Spleen (tissue), 7 donors: ENCODE data around the gene COL4A2.

ENCODE experiments used
- POLR2AphosphoS5 ChIP-seq, 3 donors: sonication (generic); formaldehyde crosslinking; IDR thresholded peaks; one replicate each; pipeline ENCODE4 v1.5.1; 2017; ENCODE audit warnings: antibody characterized with exemption in 3 of 3
- TF ChIP-seq, protein P1 (sequence below), 11 experiments: fragments of 200-600 bp in 7 of 11; fragments of 450-650 bp in 4 of 11; sonication (generic) in 4 of 11; IDR thresholded peaks in 8 of 11; conservative IDR thresholded peaks in 3 of 11; 1 replicate in 7 of 11; 2 replicates in 4 of 11; pipeline versions ENCODE4 v1.4.0 to v1.8.0; 2016 to 2021; ENCODE audit warnings: antibody characterized with exemption in 11 of 11, inconsistent platforms in 4 of 11, mild to moderate bottlenecking in 1 of 11
- donor health status: DM: no; HTN: no; CAD: no; lungs with moderate emphysema.
- donor health status: DM: no; HTN: no; CAD: no.
- donor health status: DM: no; HTN: no; CAD: no.

DNA sequence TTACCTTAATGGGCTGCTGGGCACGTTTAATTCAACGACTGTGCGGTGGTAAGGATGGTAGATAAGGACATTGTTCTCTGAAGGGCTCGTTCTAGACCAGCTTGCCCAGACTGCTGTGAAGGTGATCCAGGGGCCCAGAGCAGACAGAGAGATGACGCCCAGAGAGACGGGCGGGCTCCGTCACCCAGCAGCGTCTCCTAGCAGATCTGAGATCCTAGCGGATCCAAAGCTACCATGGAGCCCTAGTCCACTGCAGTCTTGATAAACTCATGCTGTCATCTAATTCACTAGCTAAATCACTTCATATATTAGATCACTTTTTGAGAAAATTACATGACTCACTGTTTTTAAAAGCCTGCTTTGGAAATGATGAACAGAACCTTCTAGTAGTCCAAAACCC, 21.5 kb downstream of the COL4A2 start:
- TF ChIP-seq POLR2AphosphoS5 (IDR thresholded peaks at IDR 0.05), result no peak
- TF ChIP-seq, protein P1, sequence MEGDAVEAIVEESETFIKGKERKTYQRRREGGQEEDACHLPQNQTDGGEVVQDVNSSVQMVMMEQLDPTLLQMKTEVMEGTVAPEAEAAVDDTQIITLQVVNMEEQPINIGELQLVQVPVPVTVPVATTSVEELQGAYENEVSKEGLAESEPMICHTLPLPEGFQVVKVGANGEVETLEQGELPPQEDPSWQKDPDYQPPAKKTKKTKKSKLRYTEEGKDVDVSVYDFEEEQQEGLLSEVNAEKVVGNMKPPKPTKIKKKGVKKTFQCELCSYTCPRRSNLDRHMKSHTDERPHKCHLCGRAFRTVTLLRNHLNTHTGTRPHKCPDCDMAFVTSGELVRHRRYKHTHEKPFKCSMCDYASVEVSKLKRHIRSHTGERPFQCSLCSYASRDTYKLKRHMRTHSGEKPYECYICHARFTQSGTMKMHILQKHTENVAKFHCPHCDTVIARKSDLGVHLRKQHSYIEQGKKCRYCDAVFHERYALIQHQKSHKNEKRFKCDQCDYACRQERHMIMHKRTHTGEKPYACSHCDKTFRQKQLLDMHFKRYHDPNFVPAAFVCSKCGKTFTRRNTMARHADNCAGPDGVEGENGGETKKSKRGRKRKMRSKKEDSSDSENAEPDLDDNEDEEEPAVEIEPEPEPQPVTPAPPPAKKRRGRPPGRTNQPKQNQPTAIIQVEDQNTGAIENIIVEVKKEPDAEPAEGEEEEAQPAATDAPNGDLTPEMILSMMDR (IDR thresholded peaks at IDR 0.05 in 8 of 11, conservative IDR thresholded peaks at IDR 0.05 in 3 of 11), result no peak
